SJSA1 (cell line): ENCODE results near the gene MLPH. TPM values are rescaled to one million over a fixed set of nuclear protein-coding genes. Genes with fewer than 3 reads are reported as not detected.

Experiments
- DNase-seq, 2 experiments: peaks; one replicate each; pipeline ENCODE4 v3.0.0-alpha.2; 2015 to 2020; ENCODE audit warnings: low spot score in 2 of 2, low read depth in 1 of 2
- H3K27ac ChIP-seq: fragments of 250-450 bp; sonication (Bioruptor Pico); 2 replicates; pipeline ENCODE4 v1.5.1; 2020; ENCODE audit warnings: mild to moderate bottlenecking, moderate library complexity
- H3K27me3 ChIP-seq: fragments of 250-450 bp; sonication (Bioruptor Pico); replicated peaks from 2 replicates; pipeline ENCODE4 v1.5.1; 2020; ENCODE audit warnings: mild to moderate bottlenecking, moderate library complexity
- H3K36me3 ChIP-seq: fragments of 250-450 bp; sonication (Bioruptor Pico); 2 replicates; pipeline ENCODE4 v1.5.1; 2020; ENCODE audit warnings: mild to moderate bottlenecking
- H3K4me1 ChIP-seq: fragments of 250-450 bp; sonication (Bioruptor Pico); replicated peaks from 2 replicates; pipeline ENCODE4 v1.6.1; 2021; ENCODE audit warnings: mild to moderate bottlenecking
- H3K4me3 ChIP-seq: fragments of 250-450 bp; sonication (Bioruptor Pico); 2 replicates; pipeline ENCODE4 v1.5.1; 2020; ENCODE audit warnings: mild to moderate bottlenecking
- H3K9me3 ChIP-seq: fragments of 250-450 bp; sonication (Bioruptor Pico); replicated peaks from 2 replicates; pipeline ENCODE4 v1.5.1; 2020; ENCODE audit warnings: mild to moderate bottlenecking
- total RNA-seq: library from RNA; depleted of rRNA; stranded (reverse); fragments of >200 nt; shearing (Covaris generic); gene quantifications from 2 replicates; pipeline ENCODE4 v1.2.3, GENCODE V29; 2014

MLPH gene
- total RNA-seq, 1 experiment from 2014 or later, result 0.50 TPM

DNA sequence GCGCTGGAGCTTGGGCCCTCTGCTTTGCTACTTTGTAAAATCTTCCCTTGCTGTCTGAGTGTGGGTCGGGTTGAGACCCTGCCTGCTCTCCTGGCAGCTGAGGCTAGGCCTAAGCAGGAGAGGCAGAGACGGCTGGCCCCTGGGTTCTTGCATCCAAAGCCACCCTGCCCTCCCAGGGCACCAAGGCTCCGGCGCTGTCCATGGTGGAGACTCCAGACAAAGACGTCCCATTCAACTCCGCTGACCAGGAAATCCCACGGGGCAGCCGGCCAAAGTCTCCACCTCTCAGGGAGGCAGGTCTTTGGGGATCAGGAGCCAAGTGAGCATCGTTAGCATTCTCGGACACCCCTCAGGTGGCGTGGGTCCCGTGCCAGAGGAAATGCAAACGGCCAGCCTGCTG, 76.8 kb downstream of the MLPH start:
- no peak for DNase-seq
- H3K4me1 ChIP-seq, result no peaks in the 10 kb centered on the region
- H3K27ac ChIP-seq, result no peak overlapping the region
- H3K27me3 ChIP-seq, result 0 out of 2 replicates have a peak, but pooled peaks cover 3% of the 10 kb centered on the region
- no peak overlapping the region for H3K4me3 ChIP-seq
- no peaks in the 10 kb centered on the region for H3K36me3 ChIP-seq
- H3K9me3 ChIP-seq, result no peaks in the 10 kb centered on the region; the same call in 1 of the 2 replicates

DNA sequence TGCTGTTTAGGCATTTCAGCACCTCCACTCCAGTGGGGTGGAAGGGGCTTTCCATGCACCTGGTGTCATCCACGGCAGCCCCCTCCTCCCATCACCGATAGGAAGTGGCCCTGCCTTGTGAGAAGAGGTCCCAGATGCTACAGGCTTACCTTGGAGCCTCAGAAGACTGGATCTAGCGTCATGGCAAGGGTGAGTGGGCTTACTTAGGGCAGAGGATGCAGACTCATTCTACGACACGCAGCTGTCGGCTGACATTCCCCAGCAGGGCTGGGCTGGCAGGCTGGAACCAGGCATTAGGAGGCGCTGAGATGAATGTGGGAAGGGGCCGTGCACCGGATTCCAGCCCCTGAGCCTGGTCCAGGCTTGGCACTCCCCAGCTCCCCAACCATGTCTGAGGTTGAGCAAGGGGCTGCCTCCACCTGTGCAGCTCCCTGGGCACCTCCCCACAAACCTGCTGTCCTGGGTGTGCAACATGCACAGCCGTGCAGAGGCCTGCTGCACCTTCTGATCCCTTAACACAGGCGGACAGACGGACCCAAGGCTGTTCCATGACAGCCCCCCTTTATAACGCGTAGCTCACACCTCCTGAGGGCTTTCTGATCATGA, 77.6 kb downstream of the MLPH start:
- Histone ChIP-seq H3K27ac (no peak overlapping the region), H3K4me3 (no peak overlapping the region), H3K36me3 (no peaks in the 10 kb centered on the region), H3K27me3 (0 out of 2 replicates have a peak, but pooled peaks cover 3% of the 10 kb centered on the region), H3K9me3 (no peaks in the 10 kb centered on the region; the same call in 1 of the 2 replicates), H3K4me1 (no peaks in the 10 kb centered on the region)
- DNase-seq, result no peak

DNA sequence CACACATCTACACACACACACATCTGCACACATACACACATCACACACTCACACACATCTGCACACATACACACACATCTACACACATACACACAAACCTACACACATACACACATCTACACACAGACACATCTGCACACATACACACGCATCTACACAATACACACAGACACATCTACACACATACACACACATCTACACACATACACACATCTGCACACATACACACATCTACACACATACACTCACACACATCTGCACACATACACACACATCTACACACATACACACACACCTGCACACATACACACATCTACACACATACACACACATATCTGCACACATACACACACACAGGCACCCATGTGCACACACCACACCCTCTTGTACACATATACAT, 78.9 kb downstream of the MLPH start:
- DNase-seq, result no peak
- Histone ChIP-seq H3K4me3 (no peak overlapping the region), H3K27me3 (no peaks in the 10 kb centered on the region), H3K36me3 (no peaks in the 10 kb centered on the region), H3K9me3 (no peaks in the 10 kb centered on the region; the same call in 1 of the 2 replicates), H3K4me1 (no peaks in the 10 kb centered on the region), H3K27ac (no peak overlapping the region)

DNA sequence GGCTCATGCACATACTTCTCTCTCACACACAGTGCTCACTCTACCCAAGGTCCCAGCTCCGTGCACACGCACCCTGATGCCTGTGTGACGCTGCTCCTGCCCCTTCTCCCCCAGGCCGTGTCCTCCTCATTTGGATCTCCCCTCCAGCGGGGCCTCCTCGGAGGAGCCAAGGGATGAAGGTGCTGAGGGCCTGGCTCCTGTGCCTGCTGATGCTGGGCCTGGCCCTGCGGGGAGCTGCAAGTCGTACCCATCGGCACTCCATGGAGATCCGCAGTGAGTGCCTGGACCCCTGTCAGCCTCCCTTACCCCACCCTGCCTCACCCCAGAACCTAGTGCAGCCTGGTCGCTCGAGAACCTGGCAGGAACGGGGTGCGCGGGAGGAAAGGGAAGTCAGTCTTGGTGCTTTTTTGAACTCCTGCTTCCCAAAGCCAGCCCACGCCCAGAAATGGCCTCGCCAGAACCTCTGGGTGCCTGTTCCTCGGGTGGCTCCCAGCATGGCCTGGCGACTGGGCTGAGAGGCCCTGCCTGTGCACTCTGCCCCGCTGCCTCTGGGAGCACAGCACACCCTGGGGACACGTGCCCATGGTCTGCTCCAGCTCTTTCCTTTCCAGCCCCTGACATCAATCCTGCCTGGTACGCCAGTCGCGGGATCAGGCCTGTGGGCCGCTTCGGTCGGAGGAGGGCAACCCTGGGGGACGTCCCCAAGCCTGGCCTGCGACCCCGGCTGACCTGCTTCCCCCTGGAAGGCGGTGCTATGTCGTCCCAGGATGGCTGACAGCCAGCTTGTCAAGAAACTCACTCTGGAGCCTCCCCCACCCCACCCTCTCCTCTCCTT, 79.6 kb downstream of the MLPH start, which contains the start of gene PRLH:
Gene PRLH (plus strand): TSS at position 174 of the 835 bp plus-strand sequence. CDS start 0 bp downstream, at position 174.
- H3K27ac ChIP-seq, result no peak within 1 kb of the TSS
- no peaks in the 10 kb centered on the region for H3K36me3 ChIP-seq
- H3K4me1 ChIP-seq, result no peaks in the 10 kb centered on the region; the same call in 1 of the 2 replicates
- no peaks in the 10 kb centered on the region; the same call in 1 of the 2 replicates for H3K9me3 ChIP-seq
- H3K4me3 ChIP-seq, result no peak within 1 kb of the TSS
- H3K27me3 ChIP-seq, result no peaks in the 10 kb centered on the region
- DNase-seq, result no peak

DNA sequence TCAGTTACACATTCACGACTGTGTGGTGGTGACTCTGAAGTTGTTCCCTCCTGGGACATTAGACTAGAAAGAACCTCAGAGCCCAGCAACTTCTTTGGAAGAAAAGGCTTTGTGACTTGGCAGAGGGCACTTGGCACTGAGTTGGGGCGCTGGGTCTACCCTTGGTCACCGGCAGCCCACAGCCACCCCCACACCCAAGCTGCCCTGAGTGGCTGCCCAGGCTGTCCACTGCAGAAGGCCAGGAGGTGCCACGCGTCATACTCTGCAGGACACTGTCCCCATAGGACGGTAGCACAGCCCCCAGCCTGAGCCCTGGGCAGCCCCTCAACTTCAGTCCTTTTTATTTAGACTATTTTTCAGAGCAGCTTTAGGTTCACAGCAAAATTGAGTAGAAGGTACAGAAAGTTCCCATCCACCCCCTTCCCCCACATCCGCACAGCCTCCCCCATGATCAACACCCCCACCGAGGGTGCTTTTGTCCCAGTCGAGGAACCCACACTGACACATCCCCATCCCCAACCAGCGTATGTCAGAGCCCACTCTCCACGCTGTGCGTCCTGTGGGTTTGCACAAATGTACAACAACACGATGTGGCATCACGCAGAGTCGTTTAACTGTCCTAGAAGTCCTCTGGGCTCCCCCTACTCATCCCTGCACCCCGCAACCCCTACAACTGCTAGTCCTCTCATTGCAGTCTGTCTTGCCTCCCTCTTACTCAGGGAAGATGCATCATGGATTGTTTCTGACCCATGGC, 80.4 kb downstream of the MLPH start:
- Histone ChIP-seq H3K9me3 (no peaks in the 10 kb centered on the region; the same call in 1 of the 2 replicates), H3K4me1 (peaks cover 6% of the 10 kb centered on the region; the same call in 1 of the 2 replicates), H3K27me3 (no peaks in the 10 kb centered on the region), H3K36me3 (no peaks in the 10 kb centered on the region), H3K4me3 (no peak overlapping the region), H3K27ac (no peak overlapping the region)
- DNase-seq, result no peak

DNA sequence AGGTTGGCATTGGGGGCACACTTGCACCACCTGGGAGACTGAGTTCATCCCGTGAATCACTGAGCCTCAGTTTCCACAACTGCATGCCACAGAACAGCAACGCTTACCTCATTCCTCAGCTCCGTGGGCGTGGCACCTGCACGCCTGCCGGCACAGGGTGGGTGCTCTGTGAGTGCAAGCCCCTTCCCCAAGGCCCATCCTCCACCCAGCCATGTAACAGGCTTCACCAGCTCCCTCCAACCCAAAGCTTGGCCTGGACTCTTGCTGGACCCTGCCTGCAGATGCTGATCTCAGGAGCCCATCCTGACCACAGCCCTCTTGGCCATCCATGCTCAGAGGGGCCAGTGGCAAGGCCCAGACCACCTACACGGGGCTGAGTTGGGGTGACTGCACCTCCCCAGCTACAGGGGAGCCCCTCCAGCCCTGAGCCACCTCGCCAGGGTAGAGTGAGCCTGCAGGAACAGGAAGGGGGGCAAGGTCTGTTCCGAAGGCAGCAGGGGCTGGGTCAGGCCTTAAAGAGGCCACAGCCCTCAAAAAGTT, 81.1 kb downstream of the MLPH start:
- Histone ChIP-seq H3K4me3 (no peak overlapping the region), H3K27me3 (no peaks in the 10 kb centered on the region), H3K36me3 (no peaks in the 10 kb centered on the region), H3K9me3 (no peaks in the 10 kb centered on the region; the same call in 1 of the 2 replicates), H3K27ac (no peak overlapping the region), H3K4me1 (peaks cover 6% of the 10 kb centered on the region; the same call in 1 of the 2 replicates)
- no peak for DNase-seq

DNA sequence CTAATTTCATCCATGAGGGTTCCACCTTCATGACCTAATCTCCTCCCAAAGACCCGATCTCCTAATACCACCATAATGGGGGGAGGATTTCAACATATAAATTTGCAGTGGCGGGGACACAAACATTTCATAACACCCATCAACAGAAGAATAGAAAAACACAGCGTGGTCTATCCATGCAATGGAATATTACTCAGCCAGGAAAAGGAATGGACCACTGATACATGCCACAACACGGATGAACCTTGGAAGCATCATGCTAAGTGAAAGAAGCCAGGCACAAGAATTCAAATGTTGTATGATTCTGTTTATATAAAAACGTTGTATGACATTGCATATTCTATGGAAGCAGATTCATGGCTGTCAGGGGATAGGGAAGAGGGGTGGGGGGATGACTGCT, 82.0 kb downstream of the MLPH start:
- peaks cover 6% of the 10 kb centered on the region; the same call in 1 of the 2 replicates for H3K4me1 ChIP-seq
- no peak overlapping the region for H3K27ac ChIP-seq
- H3K27me3 ChIP-seq, result no peaks in the 10 kb centered on the region

DNA sequence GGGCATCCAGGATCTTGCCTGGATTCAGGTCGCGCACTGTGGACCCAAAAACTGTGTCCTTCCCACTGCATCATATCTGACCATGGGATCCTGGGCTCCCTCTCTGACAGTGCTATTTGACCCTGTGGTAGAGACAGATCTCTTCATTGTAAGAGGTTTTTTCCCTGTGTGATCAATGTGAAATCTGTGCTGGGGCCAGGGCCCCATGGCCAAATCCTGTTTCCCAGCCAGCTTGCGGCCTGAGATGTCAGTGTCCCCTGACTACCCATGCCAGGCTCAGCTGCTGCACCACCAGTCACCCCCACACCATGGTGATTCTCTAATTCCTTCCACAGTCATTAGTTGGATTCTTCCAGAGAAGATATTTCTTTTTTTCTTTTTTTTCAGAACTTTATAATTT, 82.8 kb downstream of the MLPH start:
- H3K9me3 ChIP-seq, result no peaks in the 10 kb centered on the region; the same call in 1 of the 2 replicates
- no peak overlapping the region for H3K27ac ChIP-seq
- no peak overlapping the region for H3K4me3 ChIP-seq
- no peaks in the 10 kb centered on the region for H3K36me3 ChIP-seq
- no peak for DNase-seq
- H3K4me1 ChIP-seq, result peaks cover 6% of the 10 kb centered on the region; the same call in 1 of the 2 replicates
- no peaks in the 10 kb centered on the region for H3K27me3 ChIP-seq

More for the DNA sequence above, 82.0 kb downstream of the MLPH start:
- Histone ChIP-seq H3K9me3 (no peaks in the 10 kb centered on the region; the same call in 1 of the 2 replicates), H3K4me3 (no peak overlapping the region), H3K36me3 (no peaks in the 10 kb centered on the region)
- DNase-seq, result no peak

DNA sequence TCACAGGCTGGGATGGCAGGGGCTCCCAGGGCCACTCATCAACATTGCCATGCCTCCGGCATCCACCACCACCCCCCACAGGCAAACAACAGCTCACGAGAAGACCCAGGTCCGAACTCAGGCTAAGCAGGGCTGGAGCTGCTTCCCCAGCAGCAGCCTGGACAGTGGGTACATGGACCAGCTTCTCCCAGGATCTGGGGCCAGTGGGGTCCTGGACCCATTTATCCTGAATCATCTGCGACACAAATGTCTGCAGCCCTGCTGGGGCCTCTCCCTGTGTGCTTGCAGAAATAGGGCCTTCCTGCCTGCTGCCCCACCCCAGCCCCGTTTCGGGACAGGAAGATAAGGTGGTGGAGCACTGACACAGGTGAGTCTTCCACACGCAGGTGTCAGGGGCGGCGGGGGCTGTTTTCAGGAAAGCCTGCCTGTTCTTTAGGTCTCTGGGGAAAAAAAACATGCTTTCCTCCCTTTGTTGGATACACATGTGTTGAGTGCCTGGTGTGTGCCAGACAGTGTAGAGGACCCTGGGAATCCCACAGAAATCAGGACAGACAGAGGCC, 83.8 kb downstream of the MLPH start:
- H3K4me1 ChIP-seq, result peaks cover 6% of the 10 kb centered on the region; the same call in 1 of the 2 replicates
- no peaks in the 10 kb centered on the region for H3K36me3 ChIP-seq
- no peaks in the 10 kb centered on the region for H3K9me3 ChIP-seq
- H3K27ac ChIP-seq, result no peak overlapping the region
- H3K27me3 ChIP-seq, result no peaks in the 10 kb centered on the region
- DNase-seq, result no peak
- H3K4me3 ChIP-seq, result no peak overlapping the region

DNA sequence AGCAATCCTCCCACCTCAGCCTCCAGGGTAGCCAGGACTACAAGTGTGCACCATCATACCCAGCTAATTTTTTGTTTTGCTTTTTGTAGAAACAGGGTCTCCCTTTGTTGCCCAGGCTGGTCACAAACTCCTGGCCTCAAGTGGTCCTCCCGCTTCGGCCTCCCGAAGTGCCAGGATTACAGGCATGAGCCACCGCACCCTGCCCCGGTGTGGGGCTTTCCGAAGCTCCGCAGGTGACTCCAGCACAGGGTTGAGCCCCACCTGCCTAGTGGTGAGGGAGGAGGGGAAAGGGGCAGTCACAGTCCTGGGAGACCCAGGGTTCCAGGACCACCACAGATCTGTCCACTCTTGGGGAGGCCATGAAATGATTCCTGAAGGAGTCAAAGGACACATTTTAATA, 84.5 kb downstream of the MLPH start:
- H3K4me3 ChIP-seq, result no peak overlapping the region
- no peaks in the 10 kb centered on the region for H3K36me3 ChIP-seq
- no peak for DNase-seq
- H3K9me3 ChIP-seq, result no peaks in the 10 kb centered on the region
- H3K27ac ChIP-seq, result no peak overlapping the region
- H3K27me3 ChIP-seq, result no peaks in the 10 kb centered on the region
- peaks cover 6% of the 10 kb centered on the region; the same call in 1 of the 2 replicates for H3K4me1 ChIP-seq

DNA sequence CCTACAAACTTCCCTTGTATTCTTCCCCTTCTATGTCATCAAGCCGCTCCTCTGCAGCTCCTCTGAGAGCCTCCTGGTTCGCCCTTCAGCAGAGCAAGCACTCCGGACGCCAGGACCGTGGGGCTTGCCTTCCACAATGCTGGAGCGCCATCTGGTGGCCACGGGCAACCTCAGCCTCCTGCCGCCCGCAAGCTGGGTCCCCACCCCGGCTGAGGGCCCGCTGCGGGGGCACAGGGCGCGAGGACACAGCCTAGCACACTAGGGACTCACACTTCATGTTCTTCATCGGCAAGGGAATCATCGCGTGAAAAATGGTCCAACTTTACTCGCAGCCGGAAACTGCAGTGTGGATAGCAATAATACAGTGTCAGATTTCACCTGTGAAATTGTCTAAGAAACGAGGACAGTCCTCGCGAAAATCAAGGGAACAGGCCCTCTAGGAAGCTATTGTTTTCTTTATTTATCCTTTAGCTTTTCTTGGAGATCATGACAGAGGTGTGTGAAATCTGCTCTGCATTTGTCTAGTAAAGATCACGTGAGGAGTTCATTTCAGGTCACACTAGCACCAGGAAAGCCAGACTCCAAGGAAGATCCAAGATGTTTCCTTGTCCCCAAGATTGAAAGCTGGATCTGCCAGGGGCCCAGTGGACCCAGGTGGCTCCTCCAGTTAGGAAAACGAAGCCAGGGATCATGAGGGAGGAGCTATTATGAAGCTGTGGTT, 85.1 kb downstream of the MLPH start:
- Histone ChIP-seq H3K9me3 (no peaks in the 10 kb centered on the region), H3K4me1 (peaks cover 6% of the 10 kb centered on the region; the same call in 1 of the 2 replicates), H3K4me3 (no peak overlapping the region), H3K27me3 (no peaks in the 10 kb centered on the region), H3K36me3 (no peaks in the 10 kb centered on the region), H3K27ac (no peak overlapping the region)
- peak; percentile 74 to 94 for DNase-seq

DNA sequence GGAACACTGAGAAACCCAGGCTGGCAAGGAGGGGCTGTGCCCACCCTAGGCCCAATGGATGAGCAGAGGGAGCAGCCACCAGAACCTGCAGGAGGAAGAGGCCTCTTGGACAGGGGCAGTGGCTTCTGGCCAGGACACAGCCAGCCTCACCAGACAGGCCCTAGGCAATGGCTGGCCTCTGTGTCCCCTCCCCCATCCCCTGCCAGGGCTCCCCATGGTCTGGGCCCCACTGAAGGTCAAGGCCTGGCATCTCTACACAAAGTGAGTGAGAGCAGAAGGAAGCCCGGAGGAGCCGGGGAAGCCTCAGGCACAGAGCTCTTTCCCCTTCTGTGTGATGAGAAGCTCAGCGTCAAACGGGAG, 85.7 kb downstream of the MLPH start:
- no peaks in the 10 kb centered on the region for H3K9me3 ChIP-seq
- no peaks in the 10 kb centered on the region for H3K27me3 ChIP-seq
- H3K4me3 ChIP-seq, result no peak overlapping the region
- no peak for DNase-seq
- peaks cover 6% of the 10 kb centered on the region; the same call in 1 of the 2 replicates for H3K4me1 ChIP-seq
- H3K36me3 ChIP-seq, result no peaks in the 10 kb centered on the region
- no peak overlapping the region for H3K27ac ChIP-seq
